Neural cell (in vitro differentiated cells): Measurements from ENCODE around the gene POU1F1.

Experiments used
- CTCF ChIP-seq: fragments of 450-650 bp; IDR thresholded peaks from 2 replicates; pipeline ENCODE4 v1.5.1; 2014; ENCODE audit warnings: antibody characterized with exemption, mild to moderate bottlenecking, moderate library complexity; ENCODE audit not compliant: poor library complexity, severe bottlenecking
- RAD21 ChIP-seq: fragments of 450-650 bp; conservative IDR thresholded peaks from 2 replicates; pipeline ENCODE4 v1.6.1; 2014; ENCODE audit warnings: antibody characterized with exemption, mild to moderate bottlenecking, moderate library complexity
- TAF1 ChIP-seq: IDR thresholded peaks from 2 replicates; pipeline ENCODE4 v1.6.1; 2012; ENCODE audit warnings: low read depth

GRCh38 chr3:87228316-87228715 is 48.1 kb downstream of the POU1F1 start:
- TF ChIP-seq CTCF: no peak
- no peak for TF ChIP-seq RAD21
- no peak for TF ChIP-seq TAF1
